G401 (cell line): ENCODE data around the gene AAK1. TPM values are rescaled to one million over a fixed set of nuclear protein-coding genes. Genes with fewer than 3 reads are reported as not detected.
"Not testable (repeated sequence)": the region's sequence is repeated elsewhere in the genome, so short reads cannot be mapped to it uniquely, and the experiment has no call there.

Source experiments
- DNase-seq: peaks from one replicate; pipeline ENCODE4 v3.0.0-alpha.2; 2015; ENCODE audit warnings: low spot score
- in situ Hi-C: cut with HindIII; loops from 2 replicates; pipeline ENCODE4 v1.10.0; 2016; ENCODE audit warnings: low sequenced_read_pairs, mixed read lengths
- total RNA-seq: library from RNA; depleted of rRNA; stranded (reverse); fragments of >200 nt; shearing (Covaris generic); gene quantifications from 2 replicates; pipeline ENCODE4 v1.2.3, GENCODE V29; 2014; rRNA removed

AAK1 gene
- total RNA-seq, 1 experiment from 2014 or later, result 5.6 TPM

DNA sequence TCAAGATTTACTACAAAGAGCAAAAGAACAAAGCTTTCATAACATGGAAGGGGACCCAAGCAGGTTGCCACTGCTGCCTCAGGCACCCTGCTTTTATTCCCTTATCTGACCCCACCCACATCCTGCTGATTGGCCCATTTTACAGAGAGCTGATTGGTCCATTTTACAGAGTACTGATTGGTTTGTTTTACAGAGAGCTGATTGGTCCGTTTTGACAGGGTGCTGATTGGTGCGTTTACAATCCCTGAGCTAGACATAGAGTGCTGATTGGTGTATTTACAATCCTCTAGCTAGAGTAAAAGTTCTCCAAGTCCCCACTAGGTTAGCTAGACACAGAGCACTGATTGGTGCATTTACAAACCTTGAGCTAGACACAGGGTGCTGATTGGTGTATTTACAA lies 204.0 kb downstream of the AAK1 start:
- in situ Hi-C loops, DNase-seq: not testable (repeated sequence)

DNA sequence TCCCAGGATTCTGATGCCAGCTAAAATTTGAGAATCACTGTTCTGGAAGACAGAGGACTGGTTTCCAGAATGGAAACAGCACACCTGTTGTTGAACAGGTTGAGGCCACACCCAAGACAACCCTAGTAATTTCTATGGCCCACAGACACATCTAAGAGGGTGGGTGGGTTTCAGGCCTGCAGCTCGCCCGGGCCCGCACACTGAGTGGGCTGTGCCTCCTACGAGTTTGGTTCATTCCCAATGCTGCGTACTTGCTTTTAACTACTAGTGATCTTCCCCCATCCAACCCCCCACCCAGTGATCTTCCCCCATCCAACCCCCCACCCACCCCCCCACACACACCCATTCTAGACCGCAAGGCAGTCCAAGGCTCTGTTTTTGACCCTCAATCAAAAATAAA lies 205.0 kb downstream of the AAK1 start:
- DNase-seq, result no peak
- in situ Hi-C loops, result no loop called here

DNA sequence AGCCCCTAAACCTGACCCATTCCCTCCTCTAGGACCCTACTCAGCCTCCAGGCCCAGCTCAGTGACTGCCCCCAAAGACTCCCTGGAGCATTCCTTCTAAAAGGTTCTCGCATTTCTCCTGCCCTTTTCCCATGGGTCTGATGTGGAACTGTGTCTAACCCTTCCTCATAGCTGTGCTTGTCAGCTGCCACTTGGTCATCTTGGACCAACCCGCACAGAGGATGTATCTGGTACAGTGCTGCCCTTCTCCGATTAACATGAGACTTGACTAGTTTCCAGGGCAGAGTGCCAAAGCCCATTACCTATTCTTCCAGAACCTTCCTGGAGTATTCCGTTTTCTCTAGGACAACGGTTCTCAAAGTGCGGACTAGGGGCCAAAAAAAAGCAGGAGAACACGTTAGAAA lies 205.8 kb downstream of the AAK1 start:
- in situ Hi-C loops, result no loop called here

DNA sequence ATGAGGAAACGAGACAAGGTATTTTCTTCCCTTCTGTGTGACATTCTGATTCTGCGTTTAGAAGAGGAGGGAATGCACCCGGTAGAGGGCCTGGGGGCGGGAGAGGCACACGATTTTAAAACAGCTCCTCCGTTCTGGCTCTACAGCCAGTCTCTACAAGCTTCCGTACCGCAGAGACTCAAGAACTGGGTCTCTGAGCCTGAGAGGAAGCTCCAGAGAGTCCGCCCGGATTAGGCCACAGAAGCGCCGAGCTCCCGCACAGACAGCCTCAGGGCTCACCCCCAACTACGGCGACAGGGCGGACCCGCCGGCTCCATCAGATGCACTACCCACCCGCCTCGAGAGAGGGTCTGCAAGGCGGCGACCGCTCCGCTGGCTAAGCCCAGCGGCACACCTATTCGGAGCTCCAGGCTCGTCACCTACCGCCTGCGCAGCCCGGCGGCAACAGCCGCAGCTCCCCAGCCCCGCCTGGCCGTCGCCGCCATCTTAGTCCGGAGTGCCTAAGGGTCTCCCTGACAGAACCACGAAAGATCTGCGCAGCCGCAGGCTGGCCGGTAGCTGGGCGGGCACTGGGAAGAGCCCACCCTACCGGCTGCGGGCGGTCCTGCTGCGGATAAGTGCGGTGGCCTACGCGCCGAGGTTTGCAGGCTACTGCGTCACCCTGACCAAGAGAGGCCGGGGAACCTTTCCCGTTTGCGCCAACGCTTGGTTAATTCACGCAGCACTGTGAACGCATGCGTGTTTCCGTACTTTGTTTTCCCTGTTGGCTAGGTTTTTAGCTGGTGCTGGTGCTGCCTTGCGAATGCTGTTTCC lies 206.4 kb downstream of the AAK1 start, which contains the start of gene NFU1:
Gene NFU1, minus strand, starts transcription at position 498 of the 813 bp plus-strand sequence. Its CDS starts 13 bp downstream, at position 485.
- peak; percentile 98 for DNase-seq
- in situ Hi-C loops, result no loop called here

More for the DNA sequence above, 205.8 kb downstream of the AAK1 start:
- no peak for DNase-seq

DNA sequence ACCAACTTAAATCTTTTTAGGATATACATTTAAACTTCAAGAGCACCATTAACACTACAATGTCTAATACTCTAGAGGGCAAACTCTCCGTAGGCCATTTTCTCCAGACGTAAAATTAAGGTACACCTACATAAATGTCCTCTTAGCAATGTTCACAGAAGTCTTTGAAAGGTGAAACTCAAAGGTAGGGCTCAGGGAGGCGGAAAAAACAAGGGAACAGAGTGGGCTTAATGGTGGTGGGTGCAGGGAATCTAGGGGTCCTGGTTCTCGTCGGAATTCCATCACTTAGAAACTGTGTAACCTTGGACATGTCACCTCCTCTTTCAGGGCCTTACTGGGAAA lies 207.0 kb downstream of the AAK1 start:
- no peak for DNase-seq
- in situ Hi-C loops, result no loop called here

DNA sequence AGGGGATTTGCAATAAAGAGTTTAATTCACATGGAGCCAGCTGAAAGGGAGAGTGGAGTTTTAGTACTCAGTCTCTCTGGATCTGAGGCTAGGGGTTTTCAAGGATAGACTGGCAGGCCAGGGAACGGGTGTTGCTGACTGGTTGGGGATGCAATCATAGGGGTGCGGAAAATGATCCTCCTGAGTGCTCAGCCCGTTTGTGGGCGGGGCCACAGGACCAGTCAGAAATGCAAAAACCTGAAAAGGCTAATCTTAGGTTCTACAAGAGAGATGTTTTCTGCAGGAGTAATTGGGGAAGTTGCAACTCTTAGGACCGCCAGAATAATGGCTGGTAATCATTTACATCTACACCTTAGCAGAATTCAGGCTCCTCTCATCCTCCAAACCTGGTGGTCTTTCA lies 208.8 kb downstream of the AAK1 start:
- in situ Hi-C loops, result no loop called here
- no peak for DNase-seq

DNA sequence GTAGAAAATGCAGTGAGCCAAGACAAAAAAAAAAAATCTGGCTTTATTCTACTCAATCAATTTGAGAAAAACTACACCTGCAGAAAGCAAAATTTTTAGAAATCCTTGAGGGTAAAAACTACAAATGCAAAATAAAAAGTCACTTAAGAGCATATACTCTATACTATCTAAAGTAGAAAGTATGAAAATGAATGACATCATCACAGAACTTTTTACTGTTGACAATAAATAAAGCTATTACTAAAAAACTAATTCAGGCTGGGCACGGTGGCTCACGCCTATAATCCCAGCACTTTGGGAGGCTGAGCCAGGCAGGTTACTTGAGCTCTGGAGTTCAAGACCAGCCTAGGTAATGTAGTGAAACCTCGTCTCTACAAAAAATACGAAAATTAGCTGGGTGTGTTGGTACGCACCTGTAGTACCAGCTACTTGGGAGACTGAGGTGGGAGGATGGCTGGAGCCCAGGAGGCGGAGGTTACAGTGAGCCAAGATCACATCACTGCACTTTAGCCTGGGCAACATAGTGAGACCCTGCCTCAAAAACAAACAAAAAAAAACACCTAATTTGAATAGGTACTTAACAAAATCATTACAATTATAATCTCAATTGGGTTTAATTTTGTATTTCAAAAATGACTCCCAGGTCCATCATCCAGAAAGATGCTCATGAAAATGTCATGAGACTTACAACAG lies 213.9 kb downstream of the AAK1 start:
- in situ Hi-C loops, result no loop called here
- DNase-seq, result no peak

DNA sequence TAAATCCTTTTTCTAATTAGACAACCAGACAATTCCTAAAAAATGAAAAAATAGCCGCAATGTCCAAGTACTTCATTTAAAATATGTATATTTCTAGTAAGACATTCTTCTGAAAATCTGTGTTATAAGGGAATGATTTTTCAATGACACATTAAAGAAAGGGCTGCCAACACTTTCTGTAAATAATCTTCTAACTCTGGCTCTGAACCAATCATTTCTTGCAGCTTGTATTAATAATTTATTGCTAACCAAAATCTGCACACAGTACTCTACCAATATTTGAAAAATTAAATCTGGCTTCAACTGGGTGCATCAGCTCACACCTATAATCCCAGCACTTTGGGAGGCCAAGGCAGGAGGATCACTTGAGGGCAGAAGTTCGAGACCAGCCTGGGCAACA lies 214.6 kb downstream of the AAK1 start:
- in situ Hi-C loops, result no loop called here
- DNase-seq, result no peak

DNA sequence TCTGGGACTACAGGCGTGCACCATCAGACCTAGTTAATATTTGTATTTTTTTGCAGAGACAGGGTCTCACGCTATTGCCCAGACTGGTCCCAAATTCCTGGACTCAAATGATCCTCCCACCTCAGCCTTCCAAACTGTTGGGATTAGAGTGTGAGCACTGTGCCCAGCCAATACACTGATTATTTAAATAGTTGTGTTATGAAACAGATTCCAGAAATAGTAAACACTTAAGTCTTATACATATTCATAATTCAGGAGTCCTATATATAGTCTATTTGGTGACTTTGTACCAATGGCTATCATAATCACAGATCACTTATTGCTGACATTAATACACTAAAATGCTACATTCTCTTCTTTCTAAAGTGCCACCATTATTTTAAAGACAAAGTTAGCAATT lies 219.1 kb downstream of the AAK1 start:
- in situ Hi-C loops, result no loop called here

DNA sequence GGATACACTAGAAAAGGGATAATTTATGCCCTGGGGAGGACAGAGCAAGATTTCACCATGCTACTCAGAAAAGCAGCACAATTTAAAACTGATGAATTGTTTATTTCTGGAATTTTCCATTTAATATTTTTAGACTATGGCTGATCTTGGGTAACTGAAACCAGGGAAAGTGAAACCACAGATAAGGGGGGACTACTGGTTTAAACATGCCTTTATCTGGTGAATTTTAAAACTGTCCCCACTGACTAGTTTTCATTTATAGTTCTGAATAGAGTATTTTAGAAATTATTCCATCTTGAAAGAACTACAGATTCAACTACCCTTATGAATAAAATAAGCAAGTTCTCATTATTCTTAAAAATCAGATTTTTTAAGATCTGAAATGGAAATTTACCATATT lies 221.3 kb downstream of the AAK1 start:
- no peak for DNase-seq
- in situ Hi-C loops, result no loop called here

More for the DNA sequence above, 219.1 kb downstream of the AAK1 start:
- no peak for DNase-seq

DNA sequence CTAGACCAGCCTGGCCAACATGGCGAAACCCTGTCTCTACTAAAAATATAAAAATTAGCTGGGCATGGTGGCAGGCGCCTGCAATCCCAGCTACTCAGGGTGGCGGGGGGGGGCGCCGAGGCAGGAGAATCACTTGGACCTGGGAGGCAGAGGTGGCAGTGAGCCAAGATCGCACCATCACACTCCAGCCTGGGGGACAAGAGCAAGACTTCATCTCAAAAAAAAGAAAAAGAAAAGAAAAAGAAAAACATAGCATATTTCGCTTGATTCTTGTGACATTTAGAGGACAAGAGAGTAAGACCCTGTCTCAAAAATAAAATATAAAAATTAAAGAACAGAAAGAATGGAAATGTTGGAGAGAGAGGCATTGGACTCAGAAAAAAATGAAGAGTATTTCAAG lies 224.4 kb downstream of the AAK1 start:
- DNase-seq, in situ Hi-C loops: not testable (repeated sequence)

DNA sequence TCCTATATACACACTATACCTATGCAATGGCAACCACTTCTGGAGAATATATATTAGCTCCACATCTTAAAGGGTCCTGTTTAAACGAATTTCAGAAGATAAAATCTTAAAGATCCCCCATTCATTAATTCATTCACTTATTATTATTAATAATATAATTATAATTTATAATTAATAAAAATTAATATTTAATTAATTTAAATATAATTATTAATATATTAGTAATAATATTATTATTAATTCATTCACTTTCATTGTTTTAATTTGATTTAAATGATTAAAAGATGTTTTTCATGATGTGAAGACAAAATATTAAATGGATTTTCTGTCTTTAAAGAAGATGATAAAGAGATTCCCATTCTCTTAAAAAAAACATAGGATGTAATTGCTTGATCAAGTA lies 227.4 kb downstream of the AAK1 start:
- no peak for DNase-seq
- in situ Hi-C loops, result no loop called here

Other genes with a start within 250 kb of the AAK1 start
- gene NFU1, start 206.3 kb downstream of the AAK1 start, total RNA-seq, result 57.2 and 70.7 TPM in 2 replicates
- gene ANXA4, start 98.4 kb upstream of the AAK1 start, total RNA-seq, result 64.8 and 85.8 TPM in 2 replicates
- 10.2 and 15.9 TPM in 2 replicates for gene GMCL1, start 185.9 kb upstream of the AAK1 start, total RNA-seq